Suppressor macrophage (primary cell): ENCODE data around the gene ERO1A.
"Not testable (repeated sequence)": the region's sequence is repeated elsewhere in the genome, so short reads cannot be mapped to it uniquely, and the experiment has no call there.

ENCODE experiments used
- DNase-seq, 4 experiments: peaks; one replicate each; pipeline ENCODE4 v3.0.0-alpha.2; 2020 to 2022
- total RNA-seq, 17 experiments: gene quantifications; one replicate each; lab custom pipeline; 2026; ENCODE audit warnings: mixed read lengths in 6 of 17, inconsistent platforms in 3 of 17; lab: John Stamatoyannopoulos, UW

Gene ERO1A
- 150 to 279 (median 206) reads per million in 17 experiments for total RNA-seq

GRCh38 chr14:52695481-52696091 is at the start of gene ERO1A:
ERO1A (minus strand) TSS chr14:52695558; CDS start chr14:52695481, 77 bp downstream.
- peak; percentile 91 to 96 (median 94) for DNase-seq

- DNase-seq = peak in 2 of 4 experiments; percentile 3 to 21
Observed at GRCh38 chr14:52741865-52742264, 46.5 kb upstream of the ERO1A start.

- DNase-seq = no peak
Observed at GRCh38 chr14:52740751-52741150, 45.4 kb upstream of the ERO1A start.

- DNase-seq = no peak
Observed at GRCh38 chr14:52738409-52738808, 43.1 kb upstream of the ERO1A start.

- DNase-seq = no peak
Observed at GRCh38 chr14:52735921-52736489, 40.6 kb upstream of the ERO1A start.

- no peak for DNase-seq
Observed at GRCh38 chr14:52733824-52734223, 38.5 kb upstream of the ERO1A start.

- DNase-seq = peak in 3 of 4 experiments; percentile 40 to 61 (median 58)
Observed at GRCh38 chr14:52730709-52731111, 35.4 kb upstream of the ERO1A start.

GRCh38 chr14:52729925-52730708 is 34.8 kb upstream of the ERO1A start, which contains the start of gene STYX:
STYX (plus strand) TSS chr14:52730166; CDS start chr14:52730475, 309 bp downstream.
- DNase-seq = peak; percentile 98 to 99 (median 98)

GRCh38 chr14:52729585-52729924 is 34.2 kb upstream of the ERO1A start:
- no peak for DNase-seq

- DNase-seq = not testable (repeated sequence)
Observed at GRCh38 chr14:52729035-52729434, 33.7 kb upstream of the ERO1A start.

- not testable (repeated sequence) for DNase-seq
Observed at GRCh38 chr14:52727509-52727908, 32.2 kb upstream of the ERO1A start.

GRCh38 chr14:52724360-52724644 is 28.9 kb upstream of the ERO1A start:
- no peak for DNase-seq

- no peak for DNase-seq
Observed at GRCh38 chr14:52723514-52724359, 28.4 kb upstream of the ERO1A start.

- peak in 2 of 4 experiments; percentile 67 to 74 for DNase-seq
Observed at GRCh38 chr14:52716155-52716554, 20.8 kb upstream of the ERO1A start.

GRCh38 chr14:52711666-52712065 is 16.3 kb upstream of the ERO1A start:
- no peak for DNase-seq

GRCh38 chr14:52706724-52707706 is 11.7 kb upstream of the ERO1A start, which contains the start of gene PSMC6:
PSMC6 (plus strand) TSS chr14:52707200; CDS start chr14:52707220, 20 bp downstream.
- DNase-seq = peak; percentile 90 to 96 (median 94)

- DNase-seq = peak in 1 of 4 experiments; percentile 11
Observed at GRCh38 chr14:52706286-52706685, 10.9 kb upstream of the ERO1A start.

GRCh38 chr14:52703664-52704063 is 8.3 kb upstream of the ERO1A start:
- DNase-seq = no peak

GRCh38 chr14:52703225-52703624 is 7.9 kb upstream of the ERO1A start:
- DNase-seq = peak; percentile 67 to 86 (median 80)

- DNase-seq = peak; percentile 39 to 79 (median 64)
Observed at GRCh38 chr14:52701223-52701622, 5.9 kb upstream of the ERO1A start.

- no peak for DNase-seq
Observed at GRCh38 chr14:52700701-52701172, 5.4 kb upstream of the ERO1A start.
